Ishikawa (cell line): ENCODE results near the gene SEL1L.

Source experiments
- CEBPB ChIP-seq: IDR thresholded peaks from 2 replicates; pipeline ENCODE4 v1.6.1; 2012
- CREB1 ChIP-seq: IDR thresholded peaks from 2 replicates; pipeline ENCODE4 v1.6.1; 2012; ENCODE audit warnings: low read depth
- EGR1 ChIP-seq: IDR thresholded peaks from 2 replicates; pipeline ENCODE4 v1.6.1; 2012
- EP300 ChIP-seq: IDR thresholded peaks from 2 replicates; pipeline ENCODE4 v1.6.1; 2012; ENCODE audit warnings: borderline replicate concordance
- FOXM1 ChIP-seq: IDR thresholded peaks from 2 replicates; pipeline ENCODE4 v1.6.1; 2012; ENCODE audit warnings: low read depth, borderline replicate concordance
- NFIC ChIP-seq: IDR thresholded peaks from 2 replicates; pipeline ENCODE4 v1.6.1; 2012
- RAD21 ChIP-seq: IDR thresholded peaks from 2 replicates; pipeline ENCODE4 v1.6.1; 2012; ENCODE audit warnings: low read depth
- REST ChIP-seq: IDR thresholded peaks from 2 replicates; pipeline ENCODE4 v1.6.1; 2012; ENCODE audit warnings: low read depth, mild to moderate bottlenecking
- TAF1 ChIP-seq: IDR thresholded peaks from 2 replicates; pipeline ENCODE4 v1.6.1; 2012; ENCODE audit warnings: low read depth, mild to moderate bottlenecking
- TCF12 ChIP-seq: IDR thresholded peaks from 2 replicates; pipeline ENCODE4 v1.6.1; 2012; ENCODE audit warnings: low read depth
- TEAD4 ChIP-seq: IDR thresholded peaks from 2 replicates; pipeline ENCODE4 v1.6.1; 2012
- YY1 ChIP-seq: IDR thresholded peaks from 2 replicates; pipeline ENCODE4 v1.6.1; 2012; ENCODE audit warnings: low read depth
- ZBTB7A ChIP-seq: IDR thresholded peaks from 2 replicates; pipeline ENCODE4 v1.6.1; 2012; ENCODE audit warnings: low read depth
- TF ChIP-seq, protein P1 (sequence below): IDR thresholded peaks from 2 replicates; pipeline ENCODE4 v1.6.1; 2012
- TF ChIP-seq, protein P2 (sequence below): IDR thresholded peaks from 2 replicates; pipeline ENCODE4 v1.6.1; 2012

The SEL1L gene

DNA sequence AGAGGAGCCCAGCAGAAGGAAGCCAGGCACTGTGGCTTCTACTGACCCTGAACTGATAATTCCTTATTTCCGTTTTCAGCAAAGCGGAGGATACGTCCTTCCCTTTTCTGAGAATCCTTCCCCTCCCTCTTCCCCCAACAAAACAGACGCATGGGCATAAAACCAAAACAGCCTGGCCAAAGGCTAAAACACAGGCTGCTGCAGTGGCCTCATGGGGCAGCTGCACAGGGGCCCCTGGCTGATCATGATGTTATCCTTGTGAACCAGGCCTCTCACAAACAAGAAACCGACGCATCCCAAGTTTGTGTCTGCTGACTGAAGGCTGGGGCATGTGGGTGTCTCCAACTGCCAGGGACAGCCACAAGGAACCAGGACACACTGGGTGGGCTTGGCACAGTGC lies 110.1 kb downstream of the SEL1L start:
- no peak for TF ChIP-seq TAF1
- TF ChIP-seq, protein P1, sequence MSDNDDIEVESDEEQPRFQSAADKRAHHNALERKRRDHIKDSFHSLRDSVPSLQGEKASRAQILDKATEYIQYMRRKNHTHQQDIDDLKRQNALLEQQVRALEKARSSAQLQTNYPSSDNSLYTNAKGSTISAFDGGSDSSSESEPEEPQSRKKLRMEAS: no peak
- no peak for TF ChIP-seq NFIC
- no peak for TF ChIP-seq CEBPB
- no peak for TF ChIP-seq EGR1
- no peak for TF ChIP-seq ZBTB7A
- TF ChIP-seq EP300: no peak
- no peak for TF ChIP-seq TEAD4
- TF ChIP-seq RAD21: no peak
- TF ChIP-seq, protein P2, sequence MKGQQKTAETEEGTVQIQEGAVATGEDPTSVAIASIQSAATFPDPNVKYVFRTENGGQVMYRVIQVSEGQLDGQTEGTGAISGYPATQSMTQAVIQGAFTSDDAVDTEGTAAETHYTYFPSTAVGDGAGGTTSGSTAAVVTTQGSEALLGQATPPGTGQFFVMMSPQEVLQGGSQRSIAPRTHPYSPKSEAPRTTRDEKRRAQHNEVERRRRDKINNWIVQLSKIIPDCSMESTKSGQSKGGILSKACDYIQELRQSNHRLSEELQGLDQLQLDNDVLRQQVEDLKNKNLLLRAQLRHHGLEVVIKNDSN: no peak
- no peak for TF ChIP-seq FOXM1
- no peak for TF ChIP-seq REST
- TF ChIP-seq YY1: no peak
- no peak for TF ChIP-seq CREB1
- no peak for TF ChIP-seq TCF12
